ENCODE results near the gene DVL1. TPM values are rescaled to one million over a fixed set of nuclear protein-coding genes. Genes with fewer than 3 reads are reported as not detected.

DVL1 gene
- total and polyA plus RNA-seq, 7 donors: 25.8 to 85.0 (median 58.9) TPM

- TF ChIP-seq POLR2A (IDR thresholded peaks at IDR 0.05) (no peak), CTCF (IDR thresholded peaks at IDR 0.05) (no peak), POLR2AphosphoS5 (IDR thresholded peaks at IDR 0.05) (no peak), EP300 (IDR thresholded peaks at IDR 0.05) (no peak)
- H3K4me1 ChIP-seq: peaks cover 0 to 42% (median 35%) of the 10 kb centered on the region in 4 donors
- peaks cover 24 to 62% (median 38%) of the 10 kb centered on the region in 4 donors for H3K36me3 ChIP-seq
- no peaks in the 10 kb centered on the region for H3K27me3 ChIP-seq
- no peaks in the 10 kb centered on the region for H3K9me3 ChIP-seq
- H3K27ac ChIP-seq: no peak overlapping the region
- DNase-seq: no peak
- WGBS, 2 donors: 92% methylated on average over 49 of the region's 49 CpGs
- intact Hi-C loops (cut with DNase I): no loop called here
- H3K4me3 ChIP-seq: no peak overlapping the region
Observed at GRCh38 chr1:1312450-1313314, 36.5 kb downstream of the DVL1 start.

- 91 to 92% methylated on average over 22 of the region's 22 CpGs for WGBS, 2 donors
- H3K27ac ChIP-seq: peak overlapping the region in 1 of 4 donors; percentile 98
- intact Hi-C loops (cut with DNase I): no loop called here
- H3K4me3 ChIP-seq: no peak overlapping the region
- no peaks in the 10 kb centered on the region for H3K9me3 ChIP-seq
- H3K36me3 ChIP-seq: peaks cover 24 to 55% (median 38%) of the 10 kb centered on the region in 4 donors
- peaks cover 0 to 40% (median 37%) of the 10 kb centered on the region in 4 donors for H3K4me1 ChIP-seq
- DNase-seq: no peak
- no peaks in the 10 kb centered on the region for H3K27me3 ChIP-seq
- TF ChIP-seq POLR2A (IDR thresholded peaks at IDR 0.05): no peak
- no peak for TF ChIP-seq EP300 (IDR thresholded peaks at IDR 0.05)
- no peak for TF ChIP-seq POLR2AphosphoS5 (IDR thresholded peaks at IDR 0.05)
- no peak for TF ChIP-seq CTCF (IDR thresholded peaks at IDR 0.05)
Observed at GRCh38 chr1:1311107-1312104, 37.8 kb downstream of the DVL1 start.

- no peak for DNase-seq
- no peak for TF ChIP-seq POLR2A (IDR thresholded peaks at IDR 0.05)
- TF ChIP-seq CTCF (IDR thresholded peaks at IDR 0.05): no peak
- no peak for TF ChIP-seq EP300 (IDR thresholded peaks at IDR 0.05)
- no peak for TF ChIP-seq POLR2AphosphoS5 (IDR thresholded peaks at IDR 0.05)
- intact Hi-C loops (cut with DNase I): no loop called here
- Histone ChIP-seq H3K4me3 (no peak overlapping the region), H3K36me3 (peaks cover 24 to 55% (median 38%) of the 10 kb centered on the region in 4 donors), H3K27me3 (no peaks in the 10 kb centered on the region), H3K9me3 (no peaks in the 10 kb centered on the region), H3K27ac (peak overlapping the region; percentile 92 to 98 (median 96)), H3K4me1 (peaks cover 0 to 41% (median 38%) of the 10 kb centered on the region in 4 donors)
- WGBS, 2 donors: 86 to 90% methylated on average over 21 of the region's 21 CpGs
Observed at GRCh38 chr1:1310476-1311053, 38.7 kb downstream of the DVL1 start.

- no peak overlapping the region for H3K4me3 ChIP-seq
- peaks cover 24 to 53% (median 36%) of the 10 kb centered on the region in 4 donors for H3K36me3 ChIP-seq
- H3K4me1 ChIP-seq: peaks cover 0 to 42% (median 39%) of the 10 kb centered on the region in 4 donors
- 73 to 84% methylated on average over 3 of the region's 3 CpGs for WGBS, 2 donors
- DNase-seq: no peak
- intact Hi-C loops (cut with DNase I): no loop called here
- H3K27ac ChIP-seq: peak overlapping the region; percentile 92 to 98 (median 96)
- H3K27me3 ChIP-seq: no peaks in the 10 kb centered on the region
- no peaks in the 10 kb centered on the region for H3K9me3 ChIP-seq
- TF ChIP-seq CTCF (IDR thresholded peaks at IDR 0.05): no peak
- TF ChIP-seq POLR2A (IDR thresholded peaks at IDR 0.05): no peak
- TF ChIP-seq POLR2AphosphoS5 (IDR thresholded peaks at IDR 0.05): no peak
- TF ChIP-seq EP300 (IDR thresholded peaks at IDR 0.05): no peak
Observed at GRCh38 chr1:1310109-1310385, 39.2 kb downstream of the DVL1 start.

All from sigmoid colon (tissue), 7 donors.